HG03095 (cell line): ENCODE measurements around the gene BMP10.

Experiments
- ATAC-seq: cut with Tn5 transposase; IDR thresholded peaks from one replicate; pipeline ENCODE4 v1.9.1; 2021; ENCODE audit warnings: moderate library complexity; ENCODE audit not compliant: unreplicated experiment

Gene BMP10

GRCh38 chr2:68871159-68871764 lies at the start of gene BMP10:
Gene BMP10, minus strand, starts transcription at chr2:68871397. Its CDS starts 39 bp downstream, at chr2:68871358.
- no peak for ATAC-seq

DNA sequence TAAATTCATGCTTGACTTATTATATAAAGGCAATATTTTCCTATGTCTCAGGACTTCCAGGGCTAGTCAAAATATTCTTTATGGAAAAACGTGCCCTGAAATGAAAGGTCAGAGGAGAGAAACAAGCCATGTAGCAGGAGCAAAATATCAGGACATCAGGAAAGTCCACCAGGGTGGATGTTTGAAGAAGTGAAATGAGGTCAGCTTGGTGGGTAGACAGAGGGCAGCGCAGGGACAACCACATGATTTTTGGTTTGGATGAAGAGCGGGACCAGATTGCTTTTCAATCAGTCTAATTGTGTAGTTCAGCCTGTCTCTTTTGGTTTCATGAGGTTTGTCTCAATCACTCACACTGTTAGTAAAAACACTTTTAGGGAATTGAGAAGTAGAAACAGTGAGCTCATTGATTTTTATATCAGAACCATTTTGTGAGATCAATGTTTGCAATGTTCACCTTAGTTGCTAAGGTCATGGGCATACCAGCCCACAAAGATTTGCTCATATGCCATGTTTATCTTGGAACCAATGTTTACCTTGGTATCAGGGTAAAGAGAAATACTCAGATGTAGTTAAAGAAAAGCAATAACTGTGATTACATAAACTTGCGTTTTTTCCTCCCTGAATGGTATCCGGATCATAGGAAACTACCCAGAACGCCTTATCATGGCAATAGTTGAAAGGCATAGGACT lies 49.4 kb upstream of the BMP10 start:
- ATAC-seq, result no peak

GRCh38 chr2:68918497-68918896 lies 47.3 kb upstream of the BMP10 start:
- ATAC-seq, result no peak

DNA sequence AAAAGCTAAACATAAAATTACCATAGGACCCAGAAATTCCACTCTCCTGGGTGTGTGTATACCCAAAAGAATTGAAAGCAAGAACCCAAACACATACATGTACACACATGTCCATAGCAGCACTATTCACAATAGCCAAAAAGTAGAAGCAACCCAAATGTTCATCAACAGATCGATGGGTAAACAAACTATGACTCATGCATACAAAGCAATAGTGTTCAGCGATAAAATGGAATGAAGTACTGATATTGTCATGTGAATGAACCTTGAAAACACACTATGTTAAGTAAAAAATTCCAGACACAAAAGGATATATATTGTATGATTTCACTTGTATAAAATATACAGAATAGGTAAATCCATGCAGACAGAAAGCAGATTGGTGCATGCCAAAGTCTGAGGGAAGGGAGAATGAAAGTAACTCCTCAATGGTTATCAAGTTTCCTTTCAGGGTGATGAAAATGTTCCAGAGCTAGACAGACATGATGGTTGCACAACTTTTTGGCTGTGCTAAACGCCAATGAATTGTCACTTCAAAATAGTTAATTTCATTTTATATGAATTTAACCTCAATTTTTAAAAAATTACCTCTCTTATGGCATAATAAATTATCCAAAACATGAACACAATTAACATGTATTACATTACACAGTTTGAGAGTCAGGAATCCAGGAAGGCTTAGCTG lies 46.0 kb upstream of the BMP10 start:
- ATAC-seq, result no peak

DNA sequence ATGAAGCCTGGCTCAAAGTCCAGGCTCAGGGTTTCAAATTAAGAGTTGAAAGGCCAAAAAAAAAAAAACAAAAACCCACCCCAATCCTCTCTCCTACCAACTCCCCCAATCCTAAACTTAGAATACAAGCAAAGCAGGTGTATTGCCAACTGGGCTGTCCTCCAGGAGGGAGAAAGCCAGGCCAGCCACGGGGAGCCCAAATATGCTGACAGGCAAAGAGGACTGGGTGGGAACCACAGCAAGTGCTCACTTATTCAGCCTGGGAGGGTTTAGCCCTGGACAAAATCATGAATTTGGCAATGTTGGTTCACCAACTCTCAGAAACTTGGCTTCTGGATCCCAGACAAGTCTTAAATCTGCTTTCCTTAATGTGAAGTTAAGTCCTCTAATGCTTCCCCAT lies 45.0 kb upstream of the BMP10 start:
- ATAC-seq, result no peak

DNA sequence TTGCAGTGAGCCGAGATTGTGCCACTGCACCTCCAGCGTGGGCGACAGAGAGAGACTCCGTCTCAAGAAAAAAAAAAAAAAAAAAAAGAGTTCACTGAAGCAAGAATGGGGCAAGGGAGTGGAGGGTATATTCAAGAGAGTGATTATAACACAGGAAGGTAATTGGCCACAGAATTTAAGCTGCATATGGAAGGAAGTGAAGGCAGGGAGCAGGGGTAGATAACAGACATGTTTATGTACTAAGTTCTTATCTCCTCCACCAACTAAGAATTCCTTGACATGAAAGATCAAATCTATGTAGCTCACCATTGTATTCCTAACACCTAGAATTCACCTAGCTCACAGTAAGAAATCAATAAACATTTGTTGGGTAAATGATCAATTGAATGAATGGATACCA lies 44.2 kb upstream of the BMP10 start:
- no peak for ATAC-seq

- no peak for ATAC-seq
Measured at GRCh38 chr2:68913359-68913758, 42.2 kb upstream of the BMP10 start.

- ATAC-seq, result no peak
Measured at GRCh38 chr2:68912732-68913131, 41.5 kb upstream of the BMP10 start.

DNA sequence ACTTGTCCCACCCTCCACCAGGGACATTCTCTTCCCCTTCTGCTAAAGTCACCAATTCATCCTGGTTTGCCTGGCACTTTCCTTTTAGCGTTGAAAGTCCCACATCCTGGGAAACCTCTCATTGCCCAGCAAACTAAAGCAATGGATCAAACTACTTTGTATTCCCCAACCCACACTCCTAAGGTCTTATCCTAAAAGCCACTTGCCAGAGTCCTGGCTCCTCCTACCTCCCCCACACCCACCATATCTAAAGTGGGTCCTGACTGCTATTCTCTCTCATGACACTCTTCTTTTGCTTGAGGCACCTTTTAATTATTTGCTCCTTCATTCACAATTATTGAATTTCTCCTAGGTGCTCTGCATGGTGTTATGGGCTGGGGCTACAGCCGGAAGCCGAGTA lies 40.9 kb upstream of the BMP10 start:
- ATAC-seq, result no peak

GRCh38 chr2:68911709-68912108 lies 40.5 kb upstream of the BMP10 start:
- ATAC-seq, result no peak

DNA sequence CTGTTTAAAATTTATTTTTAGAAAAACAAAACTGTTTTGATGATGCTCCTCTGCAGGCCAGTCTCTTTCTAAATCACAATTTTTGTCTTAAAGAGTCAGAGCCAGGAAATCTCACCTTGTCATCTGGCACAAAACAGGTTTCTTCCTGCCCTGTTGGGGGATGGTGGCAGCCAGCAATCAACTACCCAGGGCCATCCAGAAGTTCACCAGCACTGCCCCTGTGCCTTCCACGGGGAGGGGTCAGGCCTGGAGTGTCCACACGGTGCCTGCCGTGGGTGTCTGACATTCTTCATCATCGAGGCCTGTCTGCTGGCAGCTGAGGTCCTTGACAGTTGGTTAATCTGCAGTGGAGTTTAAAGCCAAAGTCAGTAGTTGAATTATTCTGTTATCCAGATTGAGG lies 40.0 kb upstream of the BMP10 start:
- no peak for ATAC-seq

DNA sequence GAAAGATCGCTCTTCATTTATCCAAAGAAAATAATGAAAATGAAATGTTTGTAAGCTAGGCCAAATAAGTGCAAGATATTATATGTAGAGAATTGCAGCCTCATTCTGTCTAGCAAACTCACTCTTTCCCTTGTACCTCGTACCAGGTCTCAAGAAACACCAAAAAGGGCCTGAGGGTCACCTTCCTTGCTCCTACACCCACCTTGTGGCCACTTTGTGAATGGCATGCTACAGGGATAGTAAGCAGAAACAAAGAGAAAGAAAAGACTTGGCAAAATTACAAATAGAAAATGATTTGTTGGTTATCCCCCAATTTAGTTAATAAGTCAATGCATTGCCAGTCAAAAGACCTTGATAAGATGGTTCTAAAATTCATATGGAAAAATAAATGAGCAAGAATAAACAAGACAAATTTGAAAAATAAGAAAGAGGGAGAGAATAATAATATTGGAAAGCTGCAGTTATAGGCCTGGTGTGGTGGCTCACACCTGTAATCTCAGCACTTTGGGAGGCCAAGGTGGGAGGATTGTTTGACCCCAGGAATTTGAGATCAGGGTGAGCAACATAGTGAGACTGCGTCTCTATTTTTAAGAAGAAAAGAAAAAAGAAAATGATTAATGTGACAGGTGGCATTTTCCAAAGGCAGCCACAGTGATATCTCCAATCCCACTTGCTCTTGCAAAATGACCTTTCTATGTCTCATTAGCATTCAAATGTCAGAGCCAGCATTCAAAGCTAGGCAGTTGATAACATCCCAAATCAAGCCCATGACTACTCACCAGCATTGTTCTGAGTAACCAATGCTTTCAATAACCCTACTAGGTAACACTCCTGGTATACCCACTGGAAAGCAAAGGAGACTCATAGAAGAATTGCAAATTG lies 38.8 kb upstream of the BMP10 start:
- no peak for ATAC-seq

DNA sequence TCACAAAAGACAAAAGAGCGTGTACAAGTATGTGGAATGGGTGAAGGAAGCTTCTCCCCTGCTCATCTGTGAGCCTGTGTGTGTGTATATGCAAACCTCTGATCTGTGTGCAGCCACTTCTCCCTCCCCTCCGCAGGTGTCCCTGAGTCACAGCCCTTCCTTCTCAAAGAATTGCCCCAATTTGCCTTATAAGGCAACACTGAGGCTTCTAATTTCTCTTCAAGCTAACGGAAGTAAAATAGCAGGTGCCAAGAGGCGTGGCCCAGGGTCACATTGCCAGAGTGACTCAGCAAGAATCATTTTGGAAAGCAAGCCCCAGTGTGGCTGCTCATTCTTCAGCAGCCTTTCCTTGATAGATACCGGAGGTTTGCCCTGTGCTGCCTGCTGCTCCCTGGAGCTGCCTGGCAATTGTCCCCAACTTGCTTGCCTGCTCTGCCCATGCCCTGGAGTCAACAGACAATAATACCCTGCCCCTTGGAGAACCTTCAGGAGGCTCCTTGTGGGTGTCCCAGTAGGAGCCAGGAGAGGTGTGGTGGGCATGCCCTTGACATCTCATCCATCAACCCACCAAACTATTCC lies 37.3 kb upstream of the BMP10 start:
- ATAC-seq, result peak; percentile 92

DNA sequence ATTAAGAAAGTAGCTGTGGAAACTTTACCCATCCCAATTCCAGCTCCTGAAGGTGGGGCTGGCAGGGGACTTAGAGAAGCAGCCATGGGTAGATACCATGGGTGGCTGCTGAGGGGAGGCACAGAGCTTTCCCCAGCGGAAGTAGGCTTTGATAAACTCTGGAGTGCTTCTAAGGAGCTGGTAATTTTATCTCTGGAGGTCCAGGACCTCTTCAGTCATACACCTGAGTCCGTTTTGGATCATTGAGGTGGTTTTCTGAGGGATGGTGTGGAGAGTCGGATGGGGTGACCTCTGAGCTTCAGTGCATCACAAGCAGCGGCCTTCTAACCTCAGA lies 36.7 kb upstream of the BMP10 start:
- ATAC-seq, result peak; percentile 15

DNA sequence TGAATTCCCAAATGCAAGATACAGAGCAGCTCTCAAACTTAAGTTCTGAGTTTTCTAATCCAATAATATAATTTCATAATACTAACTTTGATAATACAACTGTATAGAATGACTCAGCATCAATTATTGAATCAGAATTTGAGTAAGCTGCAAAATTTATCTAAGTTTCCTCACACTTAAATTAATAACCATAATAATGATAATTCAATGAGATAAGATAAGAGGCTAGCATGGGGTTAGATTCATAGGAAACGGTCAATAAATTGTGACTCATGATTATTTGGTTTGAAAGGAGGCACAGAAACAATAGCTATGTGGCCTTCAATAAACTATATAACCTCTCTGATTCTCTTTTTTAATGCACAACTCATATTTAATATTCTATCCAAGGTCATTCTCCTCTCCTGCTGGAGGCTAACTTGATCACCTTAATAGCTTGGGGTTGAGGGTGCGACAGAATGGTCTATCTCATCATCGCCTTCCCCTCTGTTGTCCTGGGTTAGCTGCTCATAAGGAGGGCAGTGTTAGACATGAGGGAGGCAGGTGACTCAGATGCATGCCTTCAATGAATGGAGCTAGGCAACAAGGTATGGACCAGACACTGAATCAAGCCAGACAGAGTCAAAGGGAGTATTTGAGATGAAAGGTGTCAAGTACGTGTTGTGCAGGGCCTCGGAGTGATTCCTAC lies 36.2 kb upstream of the BMP10 start:
- no peak for ATAC-seq

DNA sequence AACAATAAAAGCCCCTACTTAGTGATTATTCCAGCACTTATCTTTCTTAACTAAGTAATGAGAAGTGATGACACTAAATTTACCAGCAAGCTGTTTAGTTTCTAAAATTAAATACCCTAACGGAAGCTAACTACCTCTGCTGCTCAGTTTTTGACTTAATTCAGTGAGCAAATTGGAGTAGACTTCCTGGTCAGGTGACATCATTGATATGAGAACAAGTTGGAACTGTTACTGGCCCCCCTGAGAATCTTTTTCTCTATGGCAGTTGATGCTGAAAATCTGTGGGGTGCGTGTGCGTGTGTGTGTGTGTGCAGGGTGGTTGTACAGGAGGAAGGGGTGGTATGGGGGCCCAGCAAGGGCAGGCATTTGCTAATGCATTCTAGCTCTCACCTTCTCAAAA lies 35.5 kb upstream of the BMP10 start:
- no peak for ATAC-seq

DNA sequence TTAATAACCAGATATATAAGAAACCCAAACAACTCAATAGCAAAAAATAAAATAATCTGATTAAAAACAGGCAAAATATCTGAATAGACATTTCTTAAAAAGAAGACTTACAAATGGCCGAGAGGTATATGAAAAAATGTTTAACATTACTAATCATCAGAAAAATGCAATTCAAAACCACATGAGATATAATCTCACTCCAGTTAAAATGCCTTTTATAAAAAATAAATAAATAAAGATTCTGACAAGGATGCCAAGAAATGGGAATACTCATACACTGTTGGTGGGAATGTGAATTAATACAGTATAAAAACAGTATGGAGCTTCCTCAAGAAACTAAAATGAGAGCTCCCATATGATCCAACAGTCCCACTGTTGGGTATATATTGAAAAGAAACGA lies 33.9 kb upstream of the BMP10 start:
- ATAC-seq, result no peak

DNA sequence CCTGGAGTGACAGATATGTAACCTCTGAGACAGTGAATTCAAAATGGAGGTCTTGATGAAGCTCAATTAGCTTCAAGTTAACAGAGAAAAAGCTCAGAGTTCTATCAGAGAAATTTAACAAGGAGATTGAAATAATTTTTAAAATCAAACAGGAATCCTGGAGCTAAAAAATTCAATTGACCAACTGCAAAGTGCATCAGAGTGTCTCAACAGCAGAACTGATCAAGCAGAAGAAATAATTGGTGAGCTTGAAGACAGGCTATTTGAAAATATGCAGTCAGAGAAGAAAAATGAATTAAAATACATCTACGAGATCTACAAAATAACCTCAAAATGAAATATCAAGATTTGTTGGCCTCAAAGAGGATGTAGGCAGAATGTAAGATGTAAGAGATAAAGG lies 30.4 kb upstream of the BMP10 start:
- ATAC-seq, result no peak

- ATAC-seq, result no peak
Measured at GRCh38 chr2:68901199-68901514, 30.0 kb upstream of the BMP10 start.

DNA sequence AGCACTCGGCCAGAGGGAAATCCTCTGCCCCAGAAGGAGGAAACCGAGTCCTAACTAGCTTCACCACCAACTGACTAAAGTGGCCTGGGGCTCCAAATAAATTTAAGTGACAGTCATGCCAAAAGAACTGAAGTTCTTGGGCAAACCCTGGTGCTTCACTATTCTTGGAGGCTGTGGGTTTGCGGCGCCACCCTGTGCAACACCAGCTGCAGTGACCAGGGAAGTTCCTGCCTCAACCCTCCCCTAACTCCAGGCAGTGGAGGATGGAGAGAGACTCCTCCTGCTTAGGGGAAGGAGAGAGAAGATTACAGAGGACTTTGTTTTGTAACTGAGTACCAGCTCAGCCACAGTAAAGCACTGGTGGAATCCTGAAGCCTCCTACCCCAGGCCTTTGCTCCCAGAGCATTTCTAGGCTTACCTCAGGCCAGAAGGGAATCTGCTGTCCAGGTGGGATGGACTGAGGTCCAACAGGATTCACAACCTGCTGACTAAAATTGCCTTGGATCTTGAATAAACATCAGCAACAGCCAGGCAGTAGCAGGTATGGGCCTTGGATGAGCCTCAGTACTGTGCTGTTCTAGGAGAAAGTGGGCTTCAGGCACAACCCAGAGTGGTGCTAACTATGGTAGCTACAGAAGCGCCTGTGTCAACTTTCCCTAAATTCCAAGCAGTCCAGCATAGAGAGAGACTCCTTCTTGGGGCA lies 29.4 kb upstream of the BMP10 start:
- ATAC-seq, result no peak
